Muscle layer of duodenum (tissue), 2 donors: ENCODE results near the gene MRPL52.
"Not testable (repeated sequence)": the region's sequence is repeated elsewhere in the genome, so short reads cannot be mapped to it uniquely, and the experiment has no call there.

Experiments used
- H3K27ac ChIP-seq: one replicate; pipeline ENCODE4 v1.7.0; 2013; ENCODE audit warnings: mild to moderate bottlenecking, low read length
- H3K27me3 ChIP-seq: one replicate; pipeline ENCODE4 v1.7.0; 2013; ENCODE audit warnings: low read depth, mild to moderate bottlenecking, control low read depth, low read length
- H3K36me3 ChIP-seq, 2 donors: one replicate each; pipeline ENCODE4 v1.7.0; 2013; ENCODE audit warnings: low read length in 2 of 2, control low read depth in 1 of 2, mild to moderate bottlenecking in 1 of 2; ENCODE audit not compliant: insufficient read depth in 2 of 2, control insufficient read depth in 1 of 2
- H3K4me1 ChIP-seq, 2 donors: one replicate each; pipeline ENCODE4 v1.7.0; 2013; ENCODE audit warnings: low read length in 2 of 2, mild to moderate bottlenecking in 2 of 2, control low read depth in 1 of 2, moderate library complexity in 1 of 2; ENCODE audit not compliant: insufficient read depth in 2 of 2, control insufficient read depth in 1 of 2
- H3K4me3 ChIP-seq, 2 donors: one replicate each; pipeline ENCODE4 v1.7.0; 2013; ENCODE audit warnings: low read length in 2 of 2, low read depth in 1 of 2, mild to moderate bottlenecking in 1 of 2
- H3K9me3 ChIP-seq, 2 donors: one replicate each; pipeline ENCODE4 v1.7.0; 2013; ENCODE audit warnings: low read length in 2 of 2, control low read depth in 1 of 2, mild to moderate bottlenecking in 1 of 2; ENCODE audit not compliant: control insufficient read depth in 1 of 2
- donor health status: healthy.

Gene MRPL52

GRCh38 chr14:22852178-22852577, 22.5 kb downstream of the MRPL52 start:
- peak overlapping the region; percentile 88 for H3K27ac ChIP-seq
- not testable (repeated sequence) for H3K4me3 ChIP-seq, H3K27me3 ChIP-seq, H3K36me3 ChIP-seq, H3K9me3 ChIP-seq
- H3K4me1 ChIP-seq, result peaks cover 22 to 54% of the 10 kb centered on the region in 2 donors

DNA sequence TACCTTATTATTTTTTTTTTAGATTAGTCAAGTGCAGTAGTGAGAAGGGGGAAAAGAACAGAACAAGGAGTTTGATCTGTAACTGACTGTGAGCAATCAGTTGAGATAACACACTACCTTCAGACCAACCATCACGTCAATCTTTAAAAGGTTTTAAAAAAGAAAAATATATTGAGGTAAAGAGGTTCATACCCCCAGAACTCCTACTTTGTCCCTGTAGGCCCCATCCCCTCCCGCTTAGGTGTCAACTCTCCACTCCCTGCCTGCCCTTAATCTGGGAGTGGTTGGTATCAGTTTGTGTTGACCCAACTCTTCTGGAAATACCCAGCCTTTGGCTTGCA, 22.9 kb downstream of the MRPL52 start:
- Histone ChIP-seq H3K4me1 (peaks cover 22 to 54% of the 10 kb centered on the region in 2 donors), H3K4me3 (peak overlapping the region in 1 of 2 donors; percentile 34), H3K36me3 (peaks cover 0 to 5% of the 10 kb centered on the region in 2 donors), H3K9me3 (no peaks in the 10 kb centered on the region), H3K27ac (peak overlapping the region; percentile 63), H3K27me3 (no peaks in the 10 kb centered on the region)

DNA sequence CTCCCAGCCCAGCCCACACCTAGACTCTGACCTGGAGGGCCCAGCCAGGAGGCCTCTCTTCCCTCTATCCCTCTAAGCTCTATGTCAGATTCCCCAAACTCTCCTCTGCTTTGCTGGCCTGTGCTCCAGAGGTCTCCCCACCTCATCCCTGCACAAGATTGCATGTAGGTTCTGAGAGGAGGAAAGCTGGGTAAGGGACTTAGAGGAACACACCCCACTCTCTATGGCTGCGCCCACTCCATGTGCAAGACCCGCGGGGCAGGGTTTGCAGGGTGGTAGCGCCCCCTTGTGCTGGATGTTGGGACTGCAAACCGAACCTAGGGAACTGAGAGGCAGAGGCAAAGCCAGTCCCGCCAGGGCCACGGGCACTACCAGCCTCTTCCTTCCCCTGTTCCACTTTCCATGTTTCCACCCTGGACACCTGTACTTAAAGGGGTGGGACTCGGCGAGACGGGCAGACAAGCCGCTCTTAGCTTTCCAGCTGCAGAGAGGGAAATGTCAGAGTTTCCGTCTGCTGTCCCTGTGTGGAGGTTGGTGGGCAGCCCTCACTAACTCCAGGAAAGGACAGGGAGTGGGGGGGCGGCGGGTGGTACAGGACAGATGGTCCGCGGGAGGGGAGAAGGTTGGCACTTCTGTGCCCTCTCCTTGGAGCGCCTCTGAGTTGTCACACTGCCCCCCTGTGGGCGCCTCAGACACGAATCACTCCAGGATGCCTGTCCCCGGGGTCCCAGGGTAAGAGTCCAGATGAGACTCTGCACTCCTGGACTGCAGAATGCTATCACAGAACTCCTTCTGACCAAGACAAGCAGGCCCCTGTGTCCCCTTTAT, 23.5 kb downstream of the MRPL52 start:
- no peaks in the 10 kb centered on the region for H3K9me3 ChIP-seq
- H3K27ac ChIP-seq, result peak overlapping the region; percentile 63
- peak overlapping the region; percentile 34 to 60 for H3K4me3 ChIP-seq
- no peaks in the 10 kb centered on the region for H3K36me3 ChIP-seq
- H3K4me1 ChIP-seq, result peaks cover 17 to 48% of the 10 kb centered on the region in 2 donors
- no peaks in the 10 kb centered on the region for H3K27me3 ChIP-seq

- H3K4me1 ChIP-seq, result peaks cover 16 to 36% of the 10 kb centered on the region in 2 donors
- H3K36me3 ChIP-seq, H3K4me3 ChIP-seq, H3K27me3 ChIP-seq, H3K27ac ChIP-seq, H3K9me3 ChIP-seq: not testable (repeated sequence)
These were observed 24.6 kb downstream of the MRPL52 start for GRCh38 chr14:22854296-22854695.

GRCh38 chr14:22854963-22855724, 25.5 kb downstream of the MRPL52 start:
- H3K4me3 ChIP-seq, result no peak overlapping the region
- no peaks in the 10 kb centered on the region for H3K36me3 ChIP-seq
- no peak overlapping the region for H3K27ac ChIP-seq
- H3K4me1 ChIP-seq, result peaks cover 16 to 28% of the 10 kb centered on the region in 2 donors
- no peaks in the 10 kb centered on the region for H3K27me3 ChIP-seq
- no peaks in the 10 kb centered on the region for H3K9me3 ChIP-seq

DNA sequence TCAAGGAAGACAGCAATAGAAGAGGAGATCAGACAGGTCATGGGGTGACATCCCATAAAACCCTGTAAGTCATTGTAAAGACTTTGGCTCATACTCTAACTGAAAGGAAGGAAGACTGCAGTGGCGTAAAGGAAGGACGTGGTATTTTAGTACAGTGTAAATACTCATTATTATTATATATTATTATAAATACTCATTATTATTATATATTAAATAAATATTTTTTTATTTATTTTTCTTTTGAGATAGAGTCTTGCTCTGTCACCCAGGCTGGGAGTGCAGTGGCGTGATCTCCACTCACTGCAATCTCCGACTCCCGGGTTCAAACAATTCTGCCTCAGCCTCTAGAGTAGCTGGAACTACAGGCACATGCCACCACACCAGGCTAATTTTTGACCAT, 26.7 kb downstream of the MRPL52 start:
- Histone ChIP-seq H3K9me3 (no peaks in the 10 kb centered on the region), H3K4me1 (peaks cover 7 to 15% of the 10 kb centered on the region in 2 donors), H3K4me3 (no peak overlapping the region)

GRCh38 chr14:22860377-22860776, 30.7 kb downstream of the MRPL52 start:
- not testable (repeated sequence) for H3K27me3 ChIP-seq, H3K4me3 ChIP-seq, H3K9me3 ChIP-seq

More for the DNA sequence above, 26.7 kb downstream of the MRPL52 start:
- Histone ChIP-seq H3K36me3 (no peaks in the 10 kb centered on the region), H3K27ac (no peak overlapping the region), H3K27me3 (no peaks in the 10 kb centered on the region)

GRCh38 chr14:22861651-22862050, 32.0 kb downstream of the MRPL52 start:
- no peaks in the 10 kb centered on the region for H3K9me3 ChIP-seq
- H3K27ac ChIP-seq, result no peak overlapping the region

More at GRCh38 chr14:22860377-22860776, 30.7 kb downstream of the MRPL52 start:
- H3K36me3 ChIP-seq, H3K27ac ChIP-seq, H3K4me1 ChIP-seq: not testable (repeated sequence)

GRCh38 chr14:22864979-22865378, 35.3 kb downstream of the MRPL52 start:
- Histone ChIP-seq H3K36me3 (no peaks in the 10 kb centered on the region), H3K27ac (no peak overlapping the region), H3K9me3 (no peaks in the 10 kb centered on the region), H3K4me3 (no peak overlapping the region), H3K4me1 (peaks cover 0 to 8% of the 10 kb centered on the region in 2 donors), H3K27me3 (no peaks in the 10 kb centered on the region)

More at GRCh38 chr14:22861651-22862050, 32.0 kb downstream of the MRPL52 start:
- H3K4me1 ChIP-seq, result peaks cover 0 to 5% of the 10 kb centered on the region in 2 donors
- no peaks in the 10 kb centered on the region for H3K27me3 ChIP-seq
- no peaks in the 10 kb centered on the region for H3K36me3 ChIP-seq
- H3K4me3 ChIP-seq, result no peak overlapping the region

DNA sequence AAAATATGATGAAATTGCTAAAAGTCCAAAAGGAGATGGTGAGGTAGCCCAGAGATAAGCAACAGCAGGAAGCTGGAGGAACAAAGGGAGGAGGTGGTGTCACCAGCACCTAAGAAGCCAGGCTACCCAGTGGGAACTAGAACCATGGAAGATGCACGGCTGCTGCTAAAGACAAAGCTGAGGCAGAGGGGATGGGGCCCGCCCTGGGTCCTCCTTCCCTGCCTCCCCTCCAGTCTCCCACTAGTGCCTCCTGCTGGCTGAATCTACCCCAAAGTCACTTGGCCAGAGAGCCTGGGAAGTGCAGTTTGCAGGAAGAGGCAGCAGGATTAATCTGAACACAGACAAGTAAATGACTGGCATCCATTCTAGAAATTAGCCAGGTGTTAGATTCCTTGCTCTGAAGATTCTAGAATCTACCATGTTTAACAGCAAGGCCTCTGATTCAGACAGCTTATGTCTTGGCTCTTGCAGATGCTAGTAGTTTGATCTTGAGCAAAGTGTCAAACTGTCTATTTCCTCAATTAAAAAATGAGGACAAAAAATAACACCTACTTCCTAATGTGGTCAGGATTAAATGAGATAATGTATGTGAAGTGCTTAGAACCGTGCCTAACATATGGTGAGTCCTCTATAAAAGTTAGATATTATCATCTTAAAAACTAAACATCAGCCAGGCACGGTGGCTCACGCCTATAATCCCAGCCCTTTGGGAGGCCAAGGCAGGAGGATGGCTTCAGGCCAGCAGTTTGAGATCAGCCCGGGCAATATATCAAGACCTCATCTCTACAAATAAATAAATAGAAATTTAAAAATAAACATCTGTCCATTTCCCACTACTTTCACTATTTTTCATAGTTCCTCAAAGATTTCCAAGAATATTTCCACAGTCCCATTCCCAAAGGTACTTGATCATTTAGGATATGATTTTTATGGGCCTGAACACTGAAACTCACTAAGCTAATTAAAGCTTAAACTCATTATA, 36.0 kb downstream of the MRPL52 start:
- H3K36me3 ChIP-seq, result no peaks in the 10 kb centered on the region
- no peaks in the 10 kb centered on the region for H3K27me3 ChIP-seq
- H3K4me3 ChIP-seq, result no peak overlapping the region
- no peak overlapping the region for H3K27ac ChIP-seq
- H3K9me3 ChIP-seq, result no peaks in the 10 kb centered on the region
- peaks cover 3 to 15% of the 10 kb centered on the region in 2 donors for H3K4me1 ChIP-seq

GRCh38 chr14:22866874-22867273, 37.2 kb downstream of the MRPL52 start:
- Histone ChIP-seq H3K4me1 (peaks cover 7 to 18% of the 10 kb centered on the region in 2 donors), H3K9me3 (no peaks in the 10 kb centered on the region), H3K4me3 (no peak overlapping the region), H3K27ac (no peak overlapping the region), H3K27me3 (no peaks in the 10 kb centered on the region), H3K36me3 (peaks cover 0 to 3% of the 10 kb centered on the region in 2 donors)
